Motor neuron (in vitro differentiated cells): ENCODE results near the gene CCDC24. TPM values are rescaled to one million over a fixed set of nuclear protein-coding genes. Genes with fewer than 3 reads are reported as not detected.

ENCODE experiments used
- ATAC-seq, 8 experiments: fragments of 200-7000 bp; cut with Tn5 transposase; replicated peaks in 6 of 8; 2 replicates each; pipeline ENCODE4 v1.8.0; 2021; ENCODE audit warnings: mild to moderate bottlenecking in 8 of 8, moderate library complexity in 8 of 8
- H3K27ac ChIP-seq, 2 donors: fragments of 250-450 bp; sonication (Bioruptor Pico); 2 replicates each; pipeline ENCODE4 v1.9.0; 2021; ENCODE audit warnings: antibody characterized with exemption in 2 of 2, mild to moderate bottlenecking in 2 of 2, moderate library complexity in 1 of 2
- H3K4me1 ChIP-seq, 2 donors: fragments of 250-450 bp; sonication (Bioruptor Pico); replicated peaks in 1 of 2; 2 replicates each; pipeline ENCODE4 v1.6.1; 2021; ENCODE audit warnings: antibody characterized with exemption in 2 of 2, mild to moderate bottlenecking in 2 of 2, moderate library complexity in 1 of 2
- H3K4me3 ChIP-seq, 5 donors: fragments of 250-450 bp; sonication (Bioruptor Pico); 2 replicates each; pipeline ENCODE4 v1.9.0; 2021; ENCODE audit warnings: antibody characterized with exemption in 5 of 5, mild to moderate bottlenecking in 5 of 5, moderate library complexity in 4 of 5
- WGBS, 10 experiments: fragments of 450-650 bp; shearing (Covaris generic); methylation state at CpG; one replicate each; pipeline ENCODE4 v1.0.0; 2022; 5-methylcytosine and 5-hydroxymethylcytosine counted together
- in situ Hi-C, 9 experiments: fragments of 400-800 bp; cut with MboI; loops; one replicate each; pipeline ENCODE4 v1.15.0; 2021; ENCODE audit warnings: low sequenced_read_pairs in 9 of 9, low pct_unique_long_range_greater_than_20kb in 2 of 9; ENCODE audit not compliant: unreplicated experiment in 9 of 9
- total RNA-seq, 8 experiments: library from RNA; unstranded; fragments of 300-600 nt; gene quantifications; 2 replicates each; pipeline versions ENCODE4 v1.2.3 to v1.2.4, GENCODE V29; 2022

Gene CCDC24
- total RNA-seq, 8 experiments from 2014 or later = 2.9 to 13.3 (median 6.3) TPM

DNA sequence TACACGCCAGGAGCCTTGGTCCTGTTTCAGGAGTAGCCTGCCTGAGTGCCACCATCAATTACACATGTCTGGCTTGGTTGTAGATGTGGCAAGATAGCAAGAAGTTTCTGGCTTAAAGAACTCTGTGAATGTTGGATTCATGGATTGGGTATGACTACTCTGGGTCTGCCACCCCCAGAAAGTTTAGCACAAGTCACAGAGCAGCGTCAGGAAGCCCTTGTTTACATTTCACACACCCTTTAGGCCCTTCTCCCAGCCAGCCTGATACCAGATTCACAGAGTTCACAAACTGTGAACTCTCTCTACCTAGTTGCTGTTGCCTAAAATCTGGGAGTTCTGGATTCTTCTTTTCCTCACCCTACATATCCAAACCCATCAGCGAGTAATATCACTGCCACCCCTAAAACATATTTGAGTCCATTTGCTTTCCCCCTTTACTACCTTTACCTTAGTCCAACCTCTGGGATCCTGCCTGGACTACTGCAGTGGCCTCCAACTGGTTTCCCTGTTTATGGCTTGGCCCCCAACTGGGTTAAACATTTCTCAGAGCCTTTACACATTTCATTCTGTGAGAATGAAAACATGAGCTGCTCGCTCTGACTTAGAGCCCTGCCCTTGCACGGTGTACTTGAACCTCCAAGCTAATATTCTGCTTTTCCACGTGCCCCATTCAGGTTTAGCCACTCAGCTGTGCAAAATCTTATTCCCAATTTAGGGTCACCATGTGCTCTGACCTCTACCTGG is 4.1 kb upstream of the CCDC24 start:
- H3K27ac ChIP-seq = no peak overlapping the region
- in situ Hi-C loops = no loop called here
- H3K4me3 ChIP-seq = no peak overlapping the region
- WGBS, 10 experiments = 71 to 92% (median 88%) methylated on average over 2 to 6 of the region's 6 CpGs; no CpG with 5 or more reads in 1 of the 10 experiments
- H3K4me1 ChIP-seq = peaks cover 4 to 11% of the 10 kb centered on the region in 2 donors
- no peak for ATAC-seq

DNA sequence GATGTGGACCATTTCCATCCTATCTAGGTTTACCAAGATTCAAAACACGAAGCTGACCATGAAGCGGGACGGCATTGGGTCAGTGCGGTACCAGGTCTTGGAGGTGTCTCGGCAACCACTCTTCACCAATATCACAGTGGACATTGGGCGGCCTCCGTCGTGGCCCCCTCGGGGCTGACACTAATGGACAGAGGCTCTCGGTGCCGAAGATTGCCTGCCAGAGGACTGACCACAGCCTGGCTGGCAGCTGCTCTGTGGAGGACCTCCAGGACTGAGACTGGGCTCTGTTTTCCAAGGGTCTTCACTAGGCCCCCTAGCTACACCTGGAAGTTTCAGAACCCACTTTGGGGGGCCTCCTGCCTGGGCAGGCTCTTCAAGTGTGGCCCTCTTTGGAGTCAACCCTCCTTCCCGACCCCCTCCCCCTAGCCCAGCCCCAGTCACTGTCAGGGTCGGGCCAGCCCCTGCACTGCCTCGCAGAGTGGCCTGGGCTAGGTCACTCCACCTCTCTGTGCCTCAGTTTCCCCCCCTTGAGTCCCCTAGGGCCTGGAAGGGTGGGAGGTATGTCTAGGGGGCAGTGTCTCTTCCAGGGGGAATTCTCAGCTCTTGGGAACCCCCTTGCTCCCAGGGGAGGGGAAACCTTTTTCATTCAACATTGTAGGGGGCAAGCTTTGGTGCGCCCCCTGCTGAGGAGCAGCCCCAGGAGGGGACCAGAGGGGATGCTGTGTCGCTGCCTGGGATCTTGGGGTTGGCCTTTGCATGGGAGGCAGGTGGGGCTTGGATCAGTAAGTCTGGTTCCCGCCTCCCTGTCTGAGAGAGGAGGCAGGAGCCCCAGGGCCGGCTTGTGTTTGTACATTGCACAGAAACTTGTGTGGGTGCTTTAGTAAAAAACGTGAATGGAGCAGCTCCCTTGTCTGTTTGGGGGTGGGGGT is 864 bp upstream of the CCDC24 start:
- no peak overlapping the region for H3K27ac ChIP-seq
- in situ Hi-C loops = no loop called here
- WGBS, 10 experiments = 60 to 98% (median 90%) methylated on average over 1 to 14 of the region's 19 CpGs; no CpG with 5 or more reads in 4 of the 10 experiments
- peak overlapping the region; percentile 43 to 52 (median 44) for H3K4me3 ChIP-seq
- ATAC-seq = no peak
- H3K4me1 ChIP-seq = peaks cover 4 to 13% of the 10 kb centered on the region in 2 donors

DNA sequence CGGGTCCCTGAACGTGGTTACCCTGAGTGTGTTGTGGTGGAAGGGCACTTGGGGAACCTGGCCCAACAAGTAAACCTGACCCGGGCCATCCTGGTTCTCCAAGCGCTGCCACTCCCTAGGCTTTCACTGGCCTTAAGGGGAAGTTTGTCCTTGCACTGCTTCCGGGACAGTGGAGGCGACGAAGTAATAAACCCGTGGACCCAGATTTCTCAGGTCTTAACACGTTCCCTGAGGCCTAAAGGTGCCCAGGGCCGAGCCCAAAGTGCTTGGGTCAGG is 261 bp upstream of the CCDC24 start:
- WGBS, 10 experiments = 0 to 3% (median 1%) methylated on average over 1 to 8 of the region's 10 CpGs; no CpG with 5 or more reads in 6 of the 10 experiments
- peak in 3 of 8 experiments; percentile 31 to 43 (median 35) for ATAC-seq
- in situ Hi-C loops = no loop called here

DNA sequence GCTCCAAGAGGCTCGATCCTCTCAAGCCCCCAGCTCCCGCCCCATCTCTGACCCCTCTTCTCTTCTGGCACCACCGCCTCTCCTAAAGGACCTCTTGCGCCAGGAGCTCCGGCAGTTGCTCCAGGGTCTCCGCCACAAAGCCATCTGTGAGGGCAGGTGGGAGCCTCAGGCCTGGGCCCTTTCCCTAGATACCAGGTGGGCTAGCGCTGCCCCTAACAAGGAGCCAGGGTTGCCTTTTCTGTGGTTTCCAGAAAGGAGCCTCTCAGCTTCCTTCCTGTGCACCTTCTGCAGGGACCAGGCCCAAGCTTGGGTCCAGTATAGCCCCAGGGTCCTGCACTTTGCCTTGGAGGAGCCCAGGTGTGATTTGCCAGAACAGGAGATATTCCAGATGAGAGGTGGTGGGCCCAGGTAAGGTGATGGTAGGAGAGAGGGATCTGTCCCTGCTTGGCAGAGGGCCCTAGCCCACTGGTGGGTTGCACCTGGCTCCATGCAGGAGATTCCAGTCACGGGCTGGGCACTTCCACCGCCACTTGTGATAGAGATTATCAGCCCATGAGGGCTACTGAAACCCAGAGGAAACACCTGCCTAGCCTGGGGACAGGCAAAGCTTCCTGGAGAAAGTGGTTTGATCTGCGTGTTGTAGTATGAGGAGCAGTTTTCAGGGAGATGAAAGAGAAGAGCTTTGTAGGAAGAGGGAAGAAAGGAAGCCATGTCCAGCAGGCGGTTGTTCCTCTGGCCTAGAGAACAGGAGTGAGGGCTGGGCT is 1.0 kb downstream of the CCDC24 start:
- H3K27ac ChIP-seq = peak overlapping the region in 1 of 2 donors; percentile 51
- in situ Hi-C loops = no loop called here
- 29 to 100% (median 100%) methylated on average over 1 to 8 of the region's 11 CpGs; no CpG with 5 or more reads in 3 of the 10 experiments for WGBS, 10 experiments

More for the DNA sequence above, 261 bp upstream of the CCDC24 start:
- Histone ChIP-seq H3K4me1 (peaks cover 6 to 17% of the 10 kb centered on the region in 2 donors), H3K27ac (no peak overlapping the region), H3K4me3 (peak overlapping the region; percentile 43 to 52 (median 44))

DNA sequence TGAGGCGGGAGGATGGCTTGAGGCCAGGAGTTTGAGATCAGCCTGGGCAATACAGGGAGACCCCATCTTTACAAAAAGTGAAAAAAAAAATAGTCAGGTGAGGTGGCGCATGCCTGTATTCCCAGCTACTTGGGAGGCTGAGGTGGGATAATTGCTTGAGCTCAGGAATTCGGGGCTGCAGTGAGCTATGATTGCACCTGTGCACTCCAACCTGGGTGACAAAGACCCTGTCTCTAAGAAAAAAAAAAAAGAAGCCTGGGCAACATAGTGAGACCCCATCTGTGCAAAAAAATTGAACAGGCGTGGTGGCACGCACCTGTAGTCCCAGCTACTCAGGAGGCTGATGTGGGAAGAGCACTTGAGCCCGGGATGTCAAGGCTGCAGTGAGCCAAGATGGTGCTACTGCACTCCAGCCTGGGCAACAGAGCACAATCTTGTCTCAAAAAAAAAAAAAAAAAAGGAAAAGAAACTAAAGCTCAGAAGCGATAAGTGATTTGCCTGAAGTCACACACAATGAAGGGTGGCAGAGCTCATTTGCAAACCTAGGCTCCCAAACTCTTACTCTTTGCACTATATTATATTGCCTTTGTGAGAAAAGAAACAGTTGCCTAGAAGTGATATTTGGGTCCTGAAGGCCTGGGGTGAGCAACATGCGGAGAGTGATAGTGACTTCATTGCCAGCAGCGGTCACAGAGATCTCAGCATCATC is 2.0 kb downstream of the CCDC24 start:
- 87 to 100% (median 93%) methylated on average over 1 to 9 of the region's 9 CpGs for WGBS, 10 experiments
- no peak overlapping the region for H3K4me3 ChIP-seq
- no peak for ATAC-seq
- H3K27ac ChIP-seq = no peak overlapping the region
- H3K4me1 ChIP-seq = peaks cover 25 to 30% of the 10 kb centered on the region in 2 donors
- in situ Hi-C loops = no loop called here

More for the DNA sequence above, 1.0 kb downstream of the CCDC24 start:
- no peak for ATAC-seq
- Histone ChIP-seq H3K4me3 (peak overlapping the region; percentile 43 to 52 (median 44)), H3K4me1 (peaks cover 19 to 30% of the 10 kb centered on the region in 2 donors)

DNA sequence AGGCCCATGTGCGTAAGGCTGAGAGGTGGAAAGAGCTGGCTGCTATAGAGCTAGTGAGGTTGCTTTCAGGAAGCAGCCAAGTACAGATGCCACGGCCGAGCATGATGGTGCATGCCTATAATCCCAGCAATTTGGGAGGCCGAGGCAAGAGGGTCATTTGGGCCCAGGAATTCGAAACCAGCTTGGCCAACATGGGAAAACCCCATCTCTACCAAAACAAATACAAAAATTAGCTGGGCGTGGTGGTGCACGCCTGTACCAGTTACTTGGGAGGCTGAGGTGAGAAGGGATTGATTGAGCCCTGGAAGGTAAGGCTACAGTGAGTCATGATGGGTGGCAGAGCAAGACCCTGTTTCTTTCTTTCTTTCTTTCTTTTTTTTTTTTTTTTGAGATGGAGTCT is 2.7 kb downstream of the CCDC24 start:
- Histone ChIP-seq H3K27ac (no peak overlapping the region), H3K4me3 (no peak overlapping the region), H3K4me1 (peaks cover 25 to 30% of the 10 kb centered on the region in 2 donors)
- WGBS, 10 experiments = 0 to 96% (median 87%) methylated on average over 1 to 6 of the region's 7 CpGs; no CpG with 5 or more reads in 2 of the 10 experiments
- in situ Hi-C loops = no loop called here
- no peak for ATAC-seq

DNA sequence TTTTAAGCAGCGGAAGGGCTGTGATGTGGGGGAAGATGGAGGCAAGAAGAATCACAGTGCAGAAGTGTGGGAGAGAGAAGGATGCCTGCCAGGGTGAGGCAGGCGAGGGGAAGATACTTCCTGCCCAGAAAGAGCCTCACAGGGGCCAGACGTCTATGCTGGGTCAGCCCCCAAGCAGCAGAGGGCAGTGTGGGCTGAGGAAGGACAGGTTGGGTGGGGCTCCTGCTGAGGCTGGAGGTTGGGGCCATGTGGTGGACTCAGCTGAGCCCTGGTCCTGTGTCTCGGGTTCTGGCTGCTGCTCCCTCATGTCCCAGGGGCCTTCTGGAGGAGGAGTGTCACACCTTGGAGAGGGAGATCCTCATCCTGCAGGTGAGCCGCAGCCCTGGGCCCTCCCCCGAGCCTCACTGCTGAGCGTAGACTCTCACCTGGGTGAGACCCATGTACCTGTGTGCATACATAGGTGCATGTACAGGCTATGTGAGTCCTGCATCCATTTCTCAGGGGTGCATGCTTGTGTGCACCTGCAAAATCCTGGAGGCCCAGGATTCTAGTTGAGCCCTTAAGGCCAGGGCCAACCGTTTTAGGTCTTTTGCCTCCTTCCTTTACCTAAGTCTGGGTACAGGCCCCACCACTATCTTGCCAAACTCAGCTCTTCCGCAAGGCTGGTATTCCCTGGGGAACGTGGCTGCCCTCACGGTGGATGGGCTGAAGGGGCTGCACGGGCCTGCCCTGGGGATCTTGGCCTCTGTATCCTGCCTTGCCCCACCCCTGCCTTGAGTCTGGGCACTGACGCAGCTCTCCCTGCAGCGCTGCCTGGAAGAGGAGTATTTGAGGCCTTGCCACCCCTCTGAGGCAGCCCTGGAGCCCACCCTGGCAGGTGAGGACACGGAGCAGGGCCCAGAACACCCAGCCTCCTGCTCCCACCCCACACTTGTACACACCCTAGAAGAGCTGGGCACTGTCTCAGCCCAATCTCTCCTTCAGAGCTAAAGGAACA is 3.7 kb downstream of the CCDC24 start:
- WGBS, 10 experiments = 66 to 100% (median 80%) methylated on average over 1 to 11 of the region's 15 CpGs; no CpG with 5 or more reads in 3 of the 10 experiments
- in situ Hi-C loops = no loop called here
- ATAC-seq = peak in 3 of 8 experiments; percentile 43 to 60 (median 58)
- peaks cover 25 to 30% of the 10 kb centered on the region in 2 donors for H3K4me1 ChIP-seq
- H3K27ac ChIP-seq = no peak overlapping the region
- no peak overlapping the region for H3K4me3 ChIP-seq

DNA sequence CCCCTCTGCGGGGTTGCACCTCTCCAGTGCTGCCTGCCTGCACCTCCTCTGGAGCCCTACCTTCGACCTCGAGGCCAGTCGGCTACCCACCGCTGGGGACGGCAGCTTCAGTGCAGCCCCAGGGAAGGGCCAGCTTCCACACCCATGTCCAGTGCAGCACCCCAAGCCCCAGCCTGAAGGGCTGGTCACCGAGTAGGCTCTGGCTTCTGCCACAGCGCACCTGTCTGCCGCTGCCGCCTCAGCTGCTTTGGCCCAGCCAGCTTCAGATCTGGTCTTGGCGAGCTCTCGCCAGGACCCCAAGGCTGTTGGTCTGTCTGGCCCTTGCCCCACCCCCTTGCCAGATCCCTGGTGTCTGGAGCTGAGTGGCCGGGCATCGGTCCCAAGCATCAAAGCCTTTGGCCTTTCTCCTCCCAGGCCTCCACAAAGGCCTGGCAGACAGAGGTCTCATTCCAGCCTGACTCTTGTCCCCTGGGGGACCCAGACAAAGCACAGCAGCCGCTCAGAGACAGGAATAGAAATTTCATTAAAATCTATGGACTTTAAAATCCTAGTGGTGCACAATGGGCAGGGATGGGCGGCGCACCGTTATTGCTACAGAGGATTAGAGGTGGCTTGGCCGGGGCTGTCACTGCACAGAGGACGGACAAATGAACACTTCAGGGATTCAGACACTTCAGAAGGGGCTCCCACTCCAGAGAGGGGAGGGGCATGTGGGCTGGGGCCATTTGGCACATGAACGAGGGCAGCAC is 4.8 kb downstream of the CCDC24 start:
- no peak overlapping the region for H3K4me3 ChIP-seq
- H3K4me1 ChIP-seq = peaks cover 24 to 25% of the 10 kb centered on the region in 2 donors
- ATAC-seq = no peak
- peak overlapping the region; percentile 5 to 58 for H3K27ac ChIP-seq
- in situ Hi-C loops = no loop called here
- 30 to 100% (median 67%) methylated on average over 2 to 5 of the region's 21 CpGs; no CpG with 5 or more reads in 5 of the 10 experiments for WGBS, 10 experiments

DNA sequence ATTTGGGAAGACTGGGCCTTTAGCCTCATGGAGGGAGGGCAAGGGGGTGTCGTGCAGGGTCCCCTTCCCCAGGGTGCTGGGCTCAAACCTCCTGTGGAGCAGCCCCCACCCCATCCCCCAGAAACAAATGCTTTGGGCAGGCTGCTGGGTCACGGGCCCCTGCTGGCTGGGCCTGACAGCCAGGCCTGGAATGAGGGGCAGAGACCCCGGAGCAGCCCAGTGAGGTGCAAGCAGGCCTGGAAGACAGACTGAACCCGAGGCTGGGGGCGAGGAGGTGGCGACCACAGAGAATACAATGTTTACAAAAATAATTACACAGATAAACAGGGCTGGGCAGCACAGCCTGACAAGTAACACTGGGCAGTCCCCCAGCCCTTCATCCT is 5.3 kb downstream of the CCDC24 start:
- Histone ChIP-seq H3K4me3 (no peak overlapping the region), H3K4me1 (peaks cover 24 to 25% of the 10 kb centered on the region in 2 donors), H3K27ac (peak overlapping the region; percentile 5 to 58)
- no peak for ATAC-seq
- WGBS, 10 experiments = 80 to 91% (median 90%) methylated on average over 1 to 3 of the region's 6 CpGs; no CpG with 5 or more reads in 7 of the 10 experiments
- in situ Hi-C loops = no loop called here

DNA sequence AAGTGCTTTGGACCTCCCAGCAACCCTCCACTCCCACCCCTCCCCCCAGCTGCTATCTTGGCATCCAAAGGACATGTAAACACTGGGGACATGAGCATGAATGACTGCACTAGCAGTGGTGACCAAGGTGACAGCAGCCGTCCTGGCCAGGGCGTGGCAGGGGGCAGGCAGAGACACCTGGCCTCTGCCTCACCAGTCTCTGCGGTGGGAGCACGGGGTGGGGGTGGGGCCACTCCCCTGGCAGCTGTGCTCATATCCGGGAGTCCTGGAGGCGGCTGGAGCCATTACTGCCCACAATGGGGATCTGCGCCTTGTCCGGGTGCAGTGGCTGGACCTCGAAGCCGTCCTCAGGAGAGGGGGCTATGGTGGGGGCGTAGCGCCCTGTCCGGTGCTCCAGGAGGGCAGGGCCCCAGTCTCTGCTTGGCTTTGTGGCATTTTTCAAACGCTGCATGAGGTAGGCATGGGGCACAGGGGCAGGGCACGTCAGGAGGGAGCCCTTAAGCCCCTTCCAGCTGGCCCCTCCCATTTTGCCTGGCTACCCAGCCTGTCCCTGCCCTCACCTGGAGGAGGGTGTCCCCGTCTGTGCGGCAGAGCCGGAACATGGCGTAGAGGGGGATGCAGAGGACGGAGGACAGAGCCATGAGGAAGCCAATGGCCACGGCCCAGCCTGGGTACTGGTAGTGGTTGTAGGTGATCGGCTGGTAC is 6.0 kb downstream of the CCDC24 start:
- peak overlapping the region; percentile 5 to 58 for H3K27ac ChIP-seq
- no peak overlapping the region for H3K4me3 ChIP-seq
- in situ Hi-C loops = no loop called here
- peaks cover 17 to 21% of the 10 kb centered on the region in 2 donors for H3K4me1 ChIP-seq
- WGBS, 10 experiments = 49 to 100% (median 100%) methylated on average over 1 to 3 of the region's 22 CpGs; no CpG with 5 or more reads in 7 of the 10 experiments
- peak in 4 of 8 experiments; percentile 6 to 13 (median 7) for ATAC-seq
